HL-60 (cell line): Measurements from ENCODE around the gene EVI5L.
"Not testable (repeated sequence)": the region's sequence is repeated elsewhere in the genome, so short reads cannot be mapped to it uniquely, and the experiment has no call there.

Experiments used
- DNase-seq, 2 experiments: peaks; one replicate each; pipeline ENCODE4 v3.0.0-alpha.2; 2010 to 2020; ENCODE audit warnings: low read depth in 1 of 2, low spot score in 1 of 2
- H3K27ac ChIP-seq: fragments of 250-450 bp; sonication (Bioruptor Pico); replicated peaks from 2 replicates; pipeline ENCODE4 v1.5.1; 2020; ENCODE audit warnings: mild to moderate bottlenecking, moderate library complexity
- H3K27me3 ChIP-seq: fragments of 250-450 bp; sonication (Bioruptor Pico); 2 replicates; pipeline ENCODE4 v1.5.1; 2021; ENCODE audit warnings: mild to moderate bottlenecking, moderate library complexity; ENCODE audit not compliant: insufficient read depth, poor library complexity, severe bottlenecking
- H3K4me3 ChIP-seq: replicated peaks from 2 replicates; pipeline ENCODE4 v1.5.1; 2011; ENCODE audit warnings: mild to moderate bottlenecking, control low read depth, low read length; ENCODE audit not compliant: insufficient read depth
- GABPA ChIP-seq: IDR thresholded peaks from 2 replicates; pipeline ENCODE4 v1.6.1; 2012; ENCODE audit warnings: low read depth
- POLR2AphosphoS5 ChIP-seq: IDR thresholded peaks from 2 replicates; pipeline ENCODE4 v1.6.1; 2012; ENCODE audit warnings: low read depth
- REST ChIP-seq: IDR thresholded peaks from 2 replicates; pipeline ENCODE4 v1.6.1; 2012; ENCODE audit warnings: low read depth; ENCODE audit not compliant: insufficient replicate concordance
- SPI1 ChIP-seq: IDR thresholded peaks from 2 replicates; pipeline ENCODE4 v1.6.1; 2012; ENCODE audit warnings: low read depth, mild to moderate bottlenecking, borderline replicate concordance
- TF ChIP-seq, protein P1 (sequence below): IDR thresholded peaks from one replicate; pipeline ENCODE4 v1.5.1; 2011; ENCODE audit warnings: low read length, control low read depth, inconsistent platforms; ENCODE audit not compliant: insufficient read depth

EVI5L gene

DNA sequence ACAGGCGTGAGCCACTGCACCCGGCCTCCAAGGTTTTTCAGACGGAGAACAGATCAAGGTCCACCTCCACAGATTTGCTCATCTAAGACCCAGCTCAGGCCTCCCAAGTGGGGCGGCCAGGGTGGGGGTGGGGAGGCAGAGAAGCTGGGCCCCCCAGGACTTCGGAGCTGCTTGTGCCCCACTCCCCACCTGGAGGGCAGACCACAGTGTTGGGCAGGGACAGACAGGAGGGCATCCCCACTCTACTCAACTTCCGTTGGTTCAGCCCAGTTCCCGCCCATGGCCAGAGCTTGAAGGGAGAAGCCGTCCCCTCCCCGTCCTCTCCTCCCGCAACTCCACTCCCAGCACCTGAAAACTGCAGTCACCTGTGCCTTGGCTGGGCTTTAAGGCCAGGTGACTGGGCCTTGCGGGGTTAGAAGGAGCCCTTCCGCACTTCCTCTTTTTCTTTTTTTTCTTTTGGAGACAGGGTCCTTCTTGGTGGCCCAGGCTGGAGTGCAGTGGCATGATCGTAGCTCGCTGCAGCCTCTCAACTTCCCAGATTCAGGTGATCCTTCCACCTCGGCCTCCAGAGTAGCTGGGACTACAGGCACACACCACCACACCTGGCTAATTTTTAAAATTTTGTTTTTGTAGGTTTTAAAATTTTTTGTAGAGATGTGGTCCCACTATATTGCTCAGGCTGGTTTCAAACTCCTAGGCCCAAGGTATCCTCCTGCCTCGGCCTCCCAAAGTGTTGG lies 57.6 kb downstream of the EVI5L start:
- no peak overlapping the region for H3K27ac ChIP-seq
- no peak overlapping the region for H3K4me3 ChIP-seq
- H3K27me3 ChIP-seq = peaks cover 21% of the 10 kb centered on the region
- no peak for DNase-seq
- TF ChIP-seq, protein P1, sequence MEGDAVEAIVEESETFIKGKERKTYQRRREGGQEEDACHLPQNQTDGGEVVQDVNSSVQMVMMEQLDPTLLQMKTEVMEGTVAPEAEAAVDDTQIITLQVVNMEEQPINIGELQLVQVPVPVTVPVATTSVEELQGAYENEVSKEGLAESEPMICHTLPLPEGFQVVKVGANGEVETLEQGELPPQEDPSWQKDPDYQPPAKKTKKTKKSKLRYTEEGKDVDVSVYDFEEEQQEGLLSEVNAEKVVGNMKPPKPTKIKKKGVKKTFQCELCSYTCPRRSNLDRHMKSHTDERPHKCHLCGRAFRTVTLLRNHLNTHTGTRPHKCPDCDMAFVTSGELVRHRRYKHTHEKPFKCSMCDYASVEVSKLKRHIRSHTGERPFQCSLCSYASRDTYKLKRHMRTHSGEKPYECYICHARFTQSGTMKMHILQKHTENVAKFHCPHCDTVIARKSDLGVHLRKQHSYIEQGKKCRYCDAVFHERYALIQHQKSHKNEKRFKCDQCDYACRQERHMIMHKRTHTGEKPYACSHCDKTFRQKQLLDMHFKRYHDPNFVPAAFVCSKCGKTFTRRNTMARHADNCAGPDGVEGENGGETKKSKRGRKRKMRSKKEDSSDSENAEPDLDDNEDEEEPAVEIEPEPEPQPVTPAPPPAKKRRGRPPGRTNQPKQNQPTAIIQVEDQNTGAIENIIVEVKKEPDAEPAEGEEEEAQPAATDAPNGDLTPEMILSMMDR = no peak
- TF ChIP-seq SPI1 (peak; percentile 95), REST (no peak)

DNA sequence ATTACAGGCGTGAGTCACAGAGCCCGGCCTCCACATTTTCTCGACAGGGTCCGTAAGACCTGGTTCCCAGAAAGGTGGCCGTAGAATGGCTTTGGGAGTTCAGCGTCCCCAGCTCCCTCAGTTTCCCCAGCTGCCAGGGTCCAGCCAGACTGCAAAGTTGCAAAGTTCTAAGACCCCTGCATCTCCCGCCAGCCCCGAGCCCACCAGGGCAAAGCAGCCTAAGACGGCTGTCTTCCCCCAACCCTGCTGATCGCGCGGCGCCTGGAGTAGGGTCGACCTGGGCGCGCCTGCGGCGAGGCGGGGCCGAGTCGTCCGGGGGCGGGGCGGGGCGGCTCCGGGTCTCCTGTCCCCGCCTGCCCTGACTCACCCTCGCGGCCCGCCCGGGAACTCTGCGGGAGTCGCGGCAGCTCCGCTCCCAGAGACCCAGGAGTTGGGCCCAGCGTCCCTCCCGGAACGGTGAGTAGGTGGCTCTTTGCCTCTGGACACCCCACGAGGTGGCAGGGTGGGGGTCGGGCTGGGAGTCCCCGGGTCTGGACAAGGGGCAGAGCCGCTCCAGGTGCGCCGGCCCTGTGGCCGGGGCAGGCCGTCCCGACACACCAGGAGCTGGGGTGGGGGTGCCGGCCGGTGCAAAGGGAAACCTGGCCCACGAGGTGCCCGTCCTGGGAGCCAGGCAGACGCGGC lies 58.3 kb downstream of the EVI5L start, which contains the start of gene LRRC8E:
LRRC8E (plus strand) TSS at position 366 of the 681 bp plus-strand sequence. CDS start 7,094 bp downstream, outside the sequence.
- H3K27ac ChIP-seq = no peak within 1 kb of the TSS
- DNase-seq = no peak
- H3K4me3 ChIP-seq = no peak within 1 kb of the TSS

DNA sequence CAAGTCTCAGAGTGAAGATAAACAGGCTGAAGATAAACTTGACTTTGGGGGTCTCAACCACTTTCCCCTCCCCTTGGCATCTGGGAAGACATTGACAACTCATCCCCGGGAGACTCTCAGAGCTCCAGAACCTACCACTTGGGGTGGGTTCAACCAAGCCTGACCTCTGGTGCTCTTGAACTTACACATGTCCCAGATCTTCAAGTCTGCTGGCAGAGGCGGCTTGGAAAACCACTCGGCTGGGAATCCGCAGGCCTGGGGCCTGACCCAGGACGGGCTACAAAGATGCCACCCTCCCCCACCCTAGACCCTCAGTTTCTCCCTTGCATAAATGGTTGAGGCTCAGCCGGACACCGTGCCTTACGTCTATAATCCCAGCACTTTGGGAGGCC lies 58.8 kb downstream of the EVI5L start:
- Histone ChIP-seq H3K4me3 (no peak overlapping the region), H3K27ac (no peak overlapping the region), H3K27me3 (peaks cover 21% of the 10 kb centered on the region)
- TF ChIP-seq REST (no peak), SPI1 (no peak), GABPA (no peak), POLR2AphosphoS5 (no peak)
- TF ChIP-seq, protein P1 = no peak
- no peak for DNase-seq

More for the DNA sequence above, 58.3 kb downstream of the EVI5L start, which contains the start of gene LRRC8E:
- H3K27me3 ChIP-seq = peaks cover 21% of the 10 kb centered on the region
- TF ChIP-seq GABPA (no peak), POLR2AphosphoS5 (no peak), SPI1 (no peak), REST (no peak)
- TF ChIP-seq, protein P1 = no peak

DNA sequence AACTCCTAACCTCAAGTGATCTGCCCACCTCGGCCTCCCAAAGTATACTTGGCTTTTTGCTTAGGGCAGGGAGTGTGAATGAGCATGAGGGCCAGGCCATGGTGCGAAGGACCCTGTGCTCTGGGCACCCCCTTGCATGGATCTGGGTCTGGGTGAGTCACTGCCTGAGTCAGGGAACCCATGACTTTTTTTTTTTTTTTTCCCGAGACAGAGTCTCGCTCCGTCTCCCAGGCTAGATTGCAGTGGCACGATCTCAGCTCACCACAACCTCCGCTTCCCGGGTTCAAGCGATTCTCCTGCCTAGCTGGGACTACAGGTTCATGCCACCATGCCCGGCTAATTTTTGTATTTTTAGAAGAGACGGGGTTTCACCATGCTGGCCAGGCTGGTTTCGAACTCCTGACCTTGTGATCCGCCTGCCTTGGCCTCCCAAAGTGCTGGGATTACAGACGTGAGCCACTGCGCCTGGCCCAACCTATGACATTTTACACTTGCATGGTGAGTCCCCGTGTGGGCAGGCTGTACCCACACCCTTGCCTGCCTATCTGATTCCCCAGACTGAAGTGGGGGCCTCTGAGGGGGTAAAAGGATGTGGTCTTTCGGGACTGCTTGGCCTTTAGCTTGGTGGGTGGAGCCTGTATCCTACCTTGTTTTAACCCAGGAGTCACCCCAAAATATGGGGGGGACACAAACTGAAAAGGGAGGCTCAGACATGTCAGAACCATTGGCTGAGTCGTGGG lies 63.5 kb downstream of the EVI5L start:
- H3K4me3 ChIP-seq, H3K27ac ChIP-seq, DNase-seq, H3K27me3 ChIP-seq: not testable (repeated sequence)
